HG03469 (cell line): ENCODE measurements around the gene TMEM43.

Experiments used
- ATAC-seq: cut with Tn5 transposase; IDR thresholded peaks from one replicate; pipeline ENCODE4 v1.9.1; 2021; ENCODE audit warnings: mild to moderate bottlenecking, moderate library complexity, moderate number of reproducible peaks; ENCODE audit not compliant: unreplicated experiment

TMEM43 gene

DNA sequence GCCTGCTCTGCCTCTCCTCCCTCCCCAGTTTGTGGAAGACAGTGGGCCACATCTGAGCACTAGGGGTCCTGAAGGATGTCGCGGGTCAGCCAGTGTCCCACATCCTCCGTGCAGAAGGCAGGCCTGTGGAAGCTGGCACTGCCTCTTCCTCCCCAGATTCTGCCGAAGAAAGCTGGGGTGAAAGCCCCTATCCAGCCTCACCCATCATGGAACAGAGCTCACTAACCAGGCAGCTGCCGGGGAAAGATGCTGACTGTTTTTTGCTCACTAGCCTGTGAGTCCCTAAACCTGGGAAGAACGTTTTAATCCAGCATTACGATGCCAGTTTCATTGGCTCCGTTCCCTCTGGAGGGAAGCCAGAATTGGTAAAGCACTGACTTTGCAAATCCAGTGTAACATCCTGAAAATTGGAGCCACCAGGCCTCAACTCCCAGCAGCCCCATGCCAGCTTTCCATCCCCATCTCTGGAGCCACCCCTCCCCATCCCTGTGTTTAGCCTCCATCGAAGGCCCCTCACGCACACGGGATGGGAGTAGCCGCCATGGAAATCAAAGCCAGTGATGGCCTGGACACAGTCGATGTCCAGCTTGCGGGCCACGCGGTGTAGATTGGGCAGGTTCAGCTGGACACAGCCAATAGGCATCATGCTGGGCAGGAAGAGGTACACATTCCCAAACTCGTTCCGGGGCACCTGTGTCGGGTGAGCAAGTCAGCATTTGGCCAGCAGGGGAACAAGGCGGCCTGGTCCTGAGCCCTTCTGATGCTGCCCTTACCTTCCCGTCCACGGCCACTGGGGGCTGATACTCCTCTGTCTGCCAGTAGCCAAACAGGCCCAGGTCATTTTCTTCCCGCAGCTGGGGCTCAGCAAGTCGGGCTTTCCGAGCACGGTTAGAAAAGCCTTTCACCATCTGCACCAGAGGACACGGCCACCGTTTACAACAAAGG, 23.5 kb downstream of the TMEM43 start:
- ATAC-seq = no peak

GRCh38 chr3:14150078-14150477, 25.2 kb downstream of the TMEM43 start:
- no peak for ATAC-seq

DNA sequence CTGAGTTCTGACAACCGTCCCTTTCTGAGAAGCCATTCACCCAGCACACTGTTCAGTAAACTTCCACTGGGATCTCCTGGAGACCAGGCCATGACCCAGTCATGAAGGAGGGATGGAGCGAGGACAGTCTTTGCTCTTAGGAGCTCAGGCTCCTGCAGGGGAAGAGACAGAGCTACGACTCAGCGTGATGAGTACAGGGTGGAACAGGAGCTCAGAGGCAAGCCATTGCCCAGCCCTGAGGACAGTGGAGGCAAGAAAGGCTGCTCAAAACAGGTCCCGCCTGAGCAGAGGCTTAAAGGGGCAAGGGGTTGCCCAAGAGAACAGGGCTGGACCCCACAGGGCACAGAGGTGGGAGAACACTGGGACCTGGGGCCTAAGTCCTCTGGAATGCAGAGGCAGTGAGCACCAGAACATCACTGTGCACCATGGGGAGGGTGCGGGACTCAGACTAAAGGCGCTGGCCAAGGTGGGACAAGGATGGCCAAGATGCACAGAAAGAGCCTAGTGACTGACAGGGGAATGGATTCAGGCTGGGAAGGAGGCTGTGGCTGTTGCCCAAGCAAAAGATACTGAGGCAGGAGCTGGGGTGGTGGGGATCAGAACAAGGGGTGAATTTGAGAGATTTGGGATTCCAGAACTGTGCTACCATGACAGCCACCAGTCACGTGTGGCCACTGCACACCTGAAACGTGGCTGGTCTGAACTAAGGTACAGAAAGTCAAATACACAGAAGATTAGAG, 25.8 kb downstream of the TMEM43 start:
- ATAC-seq = no peak

GRCh38 chr3:14151471-14152083, 26.7 kb downstream of the TMEM43 start:
- ATAC-seq = no peak

DNA sequence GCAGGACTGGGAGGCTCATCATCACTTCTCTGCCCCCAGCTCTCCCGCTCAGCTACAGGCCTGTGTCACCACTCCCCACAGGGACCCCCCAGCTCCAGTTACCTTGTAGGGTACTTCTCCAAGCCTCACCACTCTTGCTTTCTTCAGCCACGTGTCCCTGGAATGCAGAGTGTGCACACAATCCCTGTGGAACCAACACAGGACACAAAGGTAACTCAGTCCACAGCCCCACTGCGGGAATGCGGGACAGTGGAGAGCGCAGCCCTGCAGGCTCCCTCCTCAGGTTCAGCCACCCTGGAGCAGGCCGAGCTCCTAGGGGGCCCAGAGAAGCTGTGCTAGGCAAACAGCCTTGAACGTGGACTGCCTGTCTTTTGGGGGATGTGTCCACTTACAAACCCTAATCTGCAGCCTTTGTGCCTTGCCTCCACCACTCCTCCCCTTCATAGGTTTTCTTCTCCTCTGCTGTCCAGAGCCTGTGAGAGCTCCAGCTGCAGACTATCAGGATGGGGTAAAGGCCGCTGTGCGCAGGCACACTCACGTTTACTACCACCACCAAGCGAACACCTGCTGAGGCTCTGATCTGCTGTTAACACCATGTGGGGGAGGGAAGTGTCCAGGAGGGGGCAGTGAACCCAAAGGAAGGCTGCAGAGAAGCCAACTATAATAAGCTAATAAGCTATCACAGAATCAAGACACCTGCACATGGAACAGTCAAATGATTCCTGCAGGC, 27.5 kb downstream of the TMEM43 start:
- no peak for ATAC-seq

GRCh38 chr3:14152963-14153355, 28.1 kb downstream of the TMEM43 start:
- no peak for ATAC-seq

- no peak for ATAC-seq
Observed at GRCh38 chr3:14153663-14154062, 28.8 kb downstream of the TMEM43 start.

DNA sequence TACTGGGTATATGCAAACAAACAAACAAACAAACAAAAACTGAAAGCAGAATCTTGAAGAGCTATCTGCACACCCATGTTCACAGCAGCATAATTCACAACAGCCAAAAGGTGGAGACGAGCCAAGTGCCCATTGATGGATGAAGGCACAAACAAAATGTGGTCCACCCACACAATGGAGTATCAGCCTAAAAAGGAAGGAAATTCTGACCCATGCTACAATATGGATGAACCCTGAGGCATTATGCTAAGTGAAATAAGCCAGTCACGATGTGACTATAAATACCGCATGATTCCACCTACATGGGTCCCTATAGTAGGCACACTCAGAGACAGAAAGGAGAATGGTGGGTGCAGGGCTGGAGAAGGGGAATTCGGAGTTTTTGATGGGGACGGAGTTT, 29.4 kb downstream of the TMEM43 start:
- ATAC-seq = no peak

DNA sequence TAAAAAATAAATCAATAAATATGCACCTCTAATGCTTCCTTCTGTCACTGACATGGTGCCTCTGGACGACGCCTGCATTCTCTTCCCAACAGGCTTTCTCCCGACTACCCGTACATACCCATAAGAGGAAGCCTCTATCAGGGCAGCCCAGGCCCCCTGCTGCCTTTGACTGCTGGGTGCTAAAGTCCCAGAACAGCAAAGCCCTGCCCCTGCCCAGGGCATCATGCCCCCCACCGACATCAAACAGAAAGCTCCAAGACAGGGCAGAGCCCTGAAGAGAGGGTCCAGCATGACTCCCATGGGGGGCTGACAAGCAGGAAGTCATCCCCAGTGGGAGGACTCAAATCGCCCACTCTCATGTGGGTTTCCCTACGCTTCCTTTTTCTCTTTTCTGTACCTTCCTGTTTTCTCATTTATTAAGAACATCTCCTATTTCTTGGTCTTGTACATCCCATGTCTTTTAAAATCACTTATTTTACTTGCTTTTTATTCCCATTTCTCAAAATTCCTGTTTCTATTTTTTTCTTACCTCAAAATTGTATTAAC, 30.1 kb downstream of the TMEM43 start:
- no peak for ATAC-seq

- no peak for ATAC-seq
Observed at GRCh38 chr3:14156201-14156600, 31.3 kb downstream of the TMEM43 start.

GRCh38 chr3:14156843-14157561, 32.1 kb downstream of the TMEM43 start:
- no peak for ATAC-seq

GRCh38 chr3:14157951-14158350, 33.1 kb downstream of the TMEM43 start:
- no peak for ATAC-seq

GRCh38 chr3:14158370-14158769, 33.5 kb downstream of the TMEM43 start:
- ATAC-seq = no peak

- ATAC-seq = no peak
Observed at GRCh38 chr3:14159426-14159825, 34.6 kb downstream of the TMEM43 start.

DNA sequence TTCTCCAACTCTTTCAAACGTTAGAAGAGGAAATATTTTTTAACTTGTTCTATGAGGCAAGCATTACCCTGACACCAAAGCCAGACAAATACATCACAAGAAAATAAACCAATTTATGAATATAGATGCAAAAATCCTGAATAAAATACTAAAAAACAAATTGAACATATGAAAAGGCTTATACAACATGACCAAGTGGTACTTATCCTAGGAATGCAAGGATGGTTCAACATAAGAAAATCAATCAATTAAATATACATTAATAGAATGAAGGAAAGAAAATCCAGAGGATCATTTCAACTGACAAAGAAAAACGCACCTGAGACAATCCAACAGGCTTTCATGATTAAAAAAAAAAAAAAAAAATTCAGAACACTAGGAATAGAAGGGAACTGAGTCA, 36.4 kb downstream of the TMEM43 start:
- no peak for ATAC-seq

- ATAC-seq = no peak
Observed at GRCh38 chr3:14162178-14162577, 37.3 kb downstream of the TMEM43 start.

- no peak for ATAC-seq
Observed at GRCh38 chr3:14166877-14167603, 42.2 kb downstream of the TMEM43 start.

GRCh38 chr3:14169435-14169834, 44.6 kb downstream of the TMEM43 start:
- ATAC-seq = no peak

DNA sequence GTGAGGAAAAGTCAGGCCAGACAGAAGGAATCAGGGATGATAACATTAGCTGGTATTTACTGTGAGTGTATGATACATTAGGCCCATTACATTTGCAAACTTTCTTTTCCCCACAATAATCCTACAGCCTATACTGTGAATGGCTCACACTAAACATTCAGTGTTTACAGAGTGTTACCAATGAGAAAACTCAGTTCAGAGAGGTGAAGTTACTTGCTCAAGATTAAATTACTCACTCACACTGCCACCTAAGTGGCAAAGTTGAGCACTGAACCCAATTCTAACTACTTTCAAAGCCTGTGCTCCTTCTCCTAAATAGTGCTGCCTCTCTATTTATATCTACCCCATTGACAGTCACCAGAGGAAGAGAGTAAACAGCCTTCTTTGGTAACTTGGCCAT, 45.0 kb downstream of the TMEM43 start:
- no peak for ATAC-seq
